B cell (primary cell): ENCODE results near the gene ATXN7L3. TPM values are rescaled to one million over a fixed set of nuclear protein-coding genes. Genes with fewer than 3 reads are reported as not detected.

ENCODE experiments used
- ATAC-seq: fragments of 200-7000 bp; cut with Tn5 transposase; one replicate; pipeline ENCODE4 v1.10.0; 2021; ENCODE audit warnings: low read depth, mild to moderate bottlenecking, moderate number of reproducible peaks, moderate library complexity
- CTCF ChIA-PET: fragments of 350-600 bp; sonication (Branson Sonifier 250); formaldehyde crosslinking; loops from one replicate; lab custom pipeline; 2021; ENCODE audit warnings: antibody characterized with exemption, inconsistent platforms; lab: Charles Lee
- POLR2A ChIA-PET: fragments of 350-600 bp; sonication (Branson Sonifier 250); formaldehyde crosslinking; loops from one replicate; lab custom pipeline; 2021; ENCODE audit warnings: antibody characterized with exemption; lab: Charles Lee
- DNase-seq: peaks from one replicate; pipeline ENCODE4 v3.0.0; 2013
- H2AFZ ChIP-seq: 2 replicates; pipeline ENCODE4 v1.6.1; 2012; ENCODE audit warnings: mild to moderate bottlenecking, low read depth, low read length; ENCODE audit not compliant: insufficient read depth, poor library complexity, severe bottlenecking
- H3K27ac ChIP-seq, 2 donors: 1 replicate in 1 of 2; 2 replicates in 1 of 2; pipeline ENCODE4 v1.5.1; 2012 to 2013; ENCODE audit warnings: low read length in 2 of 2, mild to moderate bottlenecking in 2 of 2, moderate library complexity in 1 of 2
- H3K27me3 ChIP-seq, 4 experiments: fragments of 200-600 bp in 1 of 4; sonication (generic) in 1 of 4; replicated peaks in 1 of 4; 1 replicate in 2 of 4; 2 replicates in 2 of 4; pipeline versions ENCODE4 v1.6.1 to v1.7.0; 2013 to 2016; ENCODE audit warnings: low read length in 3 of 4, mild to moderate bottlenecking in 2 of 4, mixed read lengths in 1 of 4, moderate library complexity in 1 of 4; ENCODE audit not compliant: insufficient read depth in 4 of 4, control insufficient read depth in 3 of 4; ENCODE audit errors: control extremely low read depth in 1 of 4
- H3K36me3 ChIP-seq, 2 experiments: replicated peaks in 1 of 2; 1 replicate in 1 of 2; 2 replicates in 1 of 2; pipeline versions ENCODE4 v1.6.1 to v1.7.1; 2013; ENCODE audit warnings: low read length in 1 of 2; ENCODE audit not compliant: insufficient read depth in 2 of 2, control insufficient read depth in 1 of 2; ENCODE audit errors: control extremely low read depth in 1 of 2, extremely low read depth in 1 of 2
- H3K4me1 ChIP-seq, 2 donors: fragments of 200-600 bp in 1 of 2; sonication (generic) in 1 of 2; 1 replicate in 1 of 2; 2 replicates in 1 of 2; pipeline versions ENCODE4 v1.5.1 to v1.6.1; 2013 to 2017; ENCODE audit warnings: low read length in 2 of 2; ENCODE audit not compliant: control insufficient read depth in 2 of 2, insufficient read depth in 2 of 2
- H3K4me2 ChIP-seq: replicated peaks from 2 replicates; pipeline ENCODE3; 2012; ENCODE audit warnings: mild to moderate bottlenecking, low read depth, low read length; ENCODE audit not compliant: poor library complexity, severe bottlenecking
- H3K4me3 ChIP-seq, 5 experiments: fragments of 200-600 bp in 1 of 5; sonication (generic) in 1 of 5; 1 replicate in 3 of 5; 2 replicates in 2 of 5; pipeline versions ENCODE4 v1.5.1 to v1.7.0; 2011 to 2016; ENCODE audit warnings: low read length in 4 of 5, mild to moderate bottlenecking in 4 of 5, low read depth in 2 of 5, control low read depth in 1 of 5, moderate library complexity in 1 of 5; ENCODE audit not compliant: insufficient read depth in 1 of 5; ENCODE audit errors: control extremely low read depth in 1 of 5, extremely low read depth in 1 of 5
- H3K79me2 ChIP-seq: fragments of 200-600 bp; sonication (generic); one replicate; pipeline ENCODE4 v1.6.0; 2016; ENCODE audit warnings: low read length; ENCODE audit not compliant: control insufficient read depth, insufficient read depth
- H3K9ac ChIP-seq: fragments of 200-600 bp; sonication (generic); 2 replicates; pipeline ENCODE4 v1.6.1; 2017; ENCODE audit warnings: mild to moderate bottlenecking, low read length, moderate library complexity
- H3K9me3 ChIP-seq, 3 donors: one replicate each; pipeline versions ENCODE4 v1.6.1 to v1.7.1; 2013; ENCODE audit warnings: low read length in 2 of 3; ENCODE audit not compliant: control insufficient read depth in 2 of 3, insufficient read depth in 1 of 3; ENCODE audit errors: control extremely low read depth in 1 of 3
- H4K20me1 ChIP-seq: 2 replicates; pipeline ENCODE4 v1.6.0; 2012; ENCODE audit warnings: mild to moderate bottlenecking, low read length; ENCODE audit not compliant: insufficient read depth, control insufficient read depth, poor library complexity, severe bottlenecking
- H3K27ac Mint-ChIP-seq: one replicate; pipeline ENCODE4 v1.8.0; 2021; ENCODE audit warnings: mixed read lengths
- H3K27me3 Mint-ChIP-seq: one replicate; pipeline ENCODE4 v1.8.0; 2021; ENCODE audit warnings: mixed read lengths
- H3K4me1 Mint-ChIP-seq: one replicate; pipeline ENCODE4 v1.8.0; 2021; ENCODE audit warnings: mixed read lengths
- H3K4me3 Mint-ChIP-seq: one replicate; pipeline ENCODE4 v1.8.0; 2021; ENCODE audit warnings: mixed read lengths
- H3K9me3 Mint-ChIP-seq: one replicate; pipeline ENCODE4 v1.8.0; 2022; ENCODE audit warnings: mixed read lengths; ENCODE audit not compliant: insufficient read depth
- EZH2 ChIP-seq: IDR thresholded peaks from 2 replicates; pipeline ENCODE4 v1.6.1; 2012; ENCODE audit warnings: borderline replicate concordance, low read depth, mild to moderate bottlenecking, moderate library complexity, low read length; ENCODE audit not compliant: insufficient read depth, poor library complexity, severe bottlenecking
- WGBS: methylation state at CpG from one replicate; pipeline ENCODE4 v1.1.5; 2013; ENCODE audit warnings: missing lambda C conversion rate; ENCODE audit not compliant: insufficient coverage; 5-methylcytosine and 5-hydroxymethylcytosine counted together
- intact Hi-C: fragments of 100-400 bp; cut with micrococcal nuclease; formaldehyde crosslinking; loops from one replicate; pipeline ENCODE4 v1.10.0; 2022
- polyA plus RNA-seq: library from polyadenylated mRNA; depleted of rRNA; stranded (reverse); fragments of >200 nt; gene quantifications from 2 replicates; pipeline ENCODE4 v1.2.3, GENCODE V29; 2012
- total RNA-seq, 2 donors: library from RNA; stranded (reverse); fragments of 120-200 nt in 1 of 2; gene quantifications; 1 replicate in 1 of 2; 2 replicates in 1 of 2; pipeline versions ENCODE4 v1.2.3 to v1.2.4, GENCODE V29; 2013 to 2022
- TF ChIP-seq, protein P1 (sequence below): fragments of 200-600 bp; IDR thresholded peaks from one replicate; pipeline ENCODE4 v1.8.0; 2022; ENCODE audit warnings: antibody characterized with exemption, mild to moderate bottlenecking

ATXN7L3 gene
- total and polyA plus RNA-seq, 2 donors (not counting 1 experiment from before 2014, with no cell fraction given), result 63.6 to 107 TPM

DNA sequence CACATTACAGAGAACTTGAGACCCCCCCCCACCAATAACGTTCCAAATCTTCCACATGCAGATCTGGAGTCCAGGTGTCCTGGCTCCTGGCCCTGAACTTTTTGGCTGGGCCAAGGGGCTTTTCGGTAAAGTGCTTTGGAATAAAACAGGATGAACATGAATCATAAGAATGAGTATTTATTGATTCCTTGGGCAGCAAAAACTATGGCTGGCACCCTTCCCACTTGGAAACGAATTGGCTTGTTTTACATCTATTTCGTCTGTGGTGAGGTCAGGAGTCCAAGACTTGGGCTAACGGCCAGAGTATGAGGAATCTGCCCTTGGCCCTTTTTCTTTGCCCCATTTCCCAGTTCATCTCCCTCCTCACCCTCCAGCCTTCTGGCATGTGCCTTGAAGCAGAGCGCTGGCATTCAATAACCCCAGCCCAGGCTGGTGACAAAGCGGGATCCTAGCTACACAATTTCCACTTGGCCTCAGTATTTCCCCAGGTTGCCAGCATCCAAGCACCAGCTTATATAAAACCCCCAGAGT lies 23.9 kb upstream of the ATXN7L3 start:
- intact Hi-C loops, result no loop called here
- CTCF ChIA-PET, result interaction anchor here (1.0 to 2.7 kb wide), 4 partner anchors 13 to 107 kb away, joined by 4 to 10 read pairs (median 6); no protein-coding TSS in a partner anchor
- no peak overlapping the region for H3K4me2 ChIP-seq

More for the DNA sequence above, 23.9 kb upstream of the ATXN7L3 start:
- Histone ChIP-seq H3K9me3 (no peaks in the 10 kb centered on the region), H3K79me2 (peaks cover 7% of the 10 kb centered on the region), H3K27ac (no peak overlapping the region), H3K4me1 (peaks cover 6% of the 10 kb centered on the region in 2 donors), H3K4me3 (no peak overlapping the region), H4K20me1 (no peaks in the 10 kb centered on the region), H3K36me3 (no peaks in the 10 kb centered on the region), H2AFZ (no peak overlapping the region), H3K9ac (no peak overlapping the region), H3K27me3 (no peaks in the 10 kb centered on the region)
- no peak for TF ChIP-seq EZH2
- TF ChIP-seq, protein P1, sequence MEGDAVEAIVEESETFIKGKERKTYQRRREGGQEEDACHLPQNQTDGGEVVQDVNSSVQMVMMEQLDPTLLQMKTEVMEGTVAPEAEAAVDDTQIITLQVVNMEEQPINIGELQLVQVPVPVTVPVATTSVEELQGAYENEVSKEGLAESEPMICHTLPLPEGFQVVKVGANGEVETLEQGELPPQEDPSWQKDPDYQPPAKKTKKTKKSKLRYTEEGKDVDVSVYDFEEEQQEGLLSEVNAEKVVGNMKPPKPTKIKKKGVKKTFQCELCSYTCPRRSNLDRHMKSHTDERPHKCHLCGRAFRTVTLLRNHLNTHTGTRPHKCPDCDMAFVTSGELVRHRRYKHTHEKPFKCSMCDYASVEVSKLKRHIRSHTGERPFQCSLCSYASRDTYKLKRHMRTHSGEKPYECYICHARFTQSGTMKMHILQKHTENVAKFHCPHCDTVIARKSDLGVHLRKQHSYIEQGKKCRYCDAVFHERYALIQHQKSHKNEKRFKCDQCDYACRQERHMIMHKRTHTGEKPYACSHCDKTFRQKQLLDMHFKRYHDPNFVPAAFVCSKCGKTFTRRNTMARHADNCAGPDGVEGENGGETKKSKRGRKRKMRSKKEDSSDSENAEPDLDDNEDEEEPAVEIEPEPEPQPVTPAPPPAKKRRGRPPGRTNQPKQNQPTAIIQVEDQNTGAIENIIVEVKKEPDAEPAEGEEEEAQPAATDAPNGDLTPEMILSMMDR, result no peak
- H3K4me3 Mint-ChIP-seq, result no peak overlapping the region
- H3K9me3 Mint-ChIP-seq, result no peaks in the 10 kb centered on the region
- ATAC-seq, result no peak
- H3K27me3 Mint-ChIP-seq, result no peaks in the 10 kb centered on the region
- H3K27ac Mint-ChIP-seq, result peak overlapping the region; percentile 41
- no peak for DNase-seq
- 98% methylated on average over 5 of the region's 7 CpGs for WGBS
- POLR2A ChIA-PET, result no interaction called here
- peaks cover 11% of the 10 kb centered on the region for H3K4me1 Mint-ChIP-seq
